HepG2 (cell line): ENCODE measurements around the gene CCDC183. TPM values are rescaled to one million over a fixed set of nuclear protein-coding genes. Genes with fewer than 3 reads are reported as not detected.

Source experiments
- CEBPZ ChIP-seq: IDR thresholded peaks from 2 replicates; pipeline ENCODE4 v1.6.1; 2012; ENCODE audit warnings: low read length, improper control_type of control experiment
- FOXC1 ChIP-seq: sonication (generic); formaldehyde crosslinking; IDR thresholded peaks from 2 replicates; pipeline ENCODE4 v1.8.0; 2022; ENCODE audit warnings: mild to moderate bottlenecking, missing genetic modification reagents, borderline replicate concordance
- GTF3A ChIP-seq: sonication (generic); formaldehyde crosslinking; conservative IDR thresholded peaks from 2 replicates; pipeline ENCODE4 v1.4.0; 2020; ENCODE audit warnings: mild to moderate bottlenecking, missing genetic modification reagents
- MATR3 ChIP-seq: sonication (generic); formaldehyde crosslinking; IDR thresholded peaks from 2 replicates; pipeline ENCODE4 v1.4.0; 2020; ENCODE audit warnings: missing genetic modification reagents
- MTA3 ChIP-seq: sonication (generic); formaldehyde crosslinking; IDR thresholded peaks from 2 replicates; pipeline ENCODE4 v1.4.0; 2020; ENCODE audit warnings: missing genetic modification reagents
- POLR2AphosphoS2 ChIP-seq: IDR thresholded peaks from 2 replicates; pipeline ENCODE4 v1.6.1; 2011; ENCODE audit warnings: low read depth, low read length, improper control_type of control experiment
- SOX5 ChIP-seq: IDR thresholded peaks from 2 replicates; pipeline ENCODE4 v1.6.1; 2016; ENCODE audit warnings: borderline replicate concordance
- TFDP1 ChIP-seq: IDR thresholded peaks from 2 replicates; pipeline ENCODE4 v1.6.1; 2016; ENCODE audit warnings: missing compliant biosample characterization, missing genetic modification reagents, borderline replicate concordance
- XRCC5 ChIP-seq: fragments of 200-400 bp; formaldehyde crosslinking; optimal IDR thresholded peaks from 2 replicates; pipeline ENCODE3; 2017; ENCODE audit warnings: mild to moderate bottlenecking, low read length
- YY1 ChIP-seq: IDR thresholded peaks from 2 replicates; pipeline ENCODE4 v1.6.1; 2011; ENCODE audit warnings: low read length, low read depth, moderate library complexity, mild to moderate bottlenecking; ENCODE audit not compliant: insufficient read depth, insufficient replicate concordance
- ZBTB8A ChIP-seq: sonication (generic); formaldehyde crosslinking; IDR thresholded peaks from 2 replicates; pipeline ENCODE4 v1.4.0; 2020; ENCODE audit warnings: mild to moderate bottlenecking, low read depth, missing genetic modification reagents, borderline replicate concordance
- ZNF33A ChIP-seq: sonication (generic); formaldehyde crosslinking; IDR thresholded peaks from 2 replicates; pipeline ENCODE4 v1.5.1; 2020; ENCODE audit warnings: missing genetic modification reagents, mild to moderate bottlenecking, moderate library complexity, borderline replicate concordance
- polyA plus RNA-seq, 8 experiments: library from polyadenylated mRNA; depleted of rRNA in 3 of 8; stranded (reverse) in 7 of 8; unstranded in 1 of 8; fragments of >200 nt; fragmentation: Illumina TruSeq in 4 of 8; extraction: Trizol in 4 of 8; gene quantifications; 2 replicates each; pipeline versions ENCODE4 v1.2.1 to v1.2.3, GENCODE V29; 2011 to 2016; ENCODE audit warnings: low read depth in 4 of 8, missing spikeins in 1 of 8, mixed read lengths in 1 of 8; ENCODE audit not compliant: insufficient read depth in 1 of 8
- total RNA-seq, 5 experiments: library from RNA; depleted of rRNA; stranded (reverse); fragments of >200 nt; fragmentation: Illumina TruSeq; extraction: Trizol; gene quantifications; 2 replicates each; pipeline ENCODE4 v1.2.3, GENCODE V29; 2016; ENCODE audit warnings: low read depth in 1 of 5
- TF ChIP-seq, protein P1 (sequence below): sonication (generic); formaldehyde crosslinking; IDR thresholded peaks from 2 replicates; pipeline ENCODE4 v1.5.0; 2020; ENCODE audit warnings: mild to moderate bottlenecking, missing genetic modification reagents
- TF ChIP-seq, protein P2 (sequence below): sonication (generic); formaldehyde crosslinking; IDR thresholded peaks from 2 replicates; pipeline ENCODE4 v1.5.0; 2020; ENCODE audit warnings: mild to moderate bottlenecking, missing genetic modification reagents, moderate library complexity
- TF ChIP-seq, protein P3 (sequence below): IDR thresholded peaks from 2 replicates; pipeline ENCODE4 v1.4.0; 2020; ENCODE audit warnings: mild to moderate bottlenecking, missing genetic modification reagents

CCDC183 gene
- total and polyA plus RNA-seq, 2 of the 13 experiments (the other 11 are each of a cell fraction or from before 2014, with no cell fraction given), result 5.0 to 66.4 TPM

- TF ChIP-seq ZNF33A (CRISPR knock-in tag) (no peak), YY1 (no peak), ZBTB8A (CRISPR knock-in tag) (no peak), FOXC1 (CRISPR knock-in tag) (peak; percentile 47; the same call in 1 of the 2 replicates), POLR2AphosphoS2 (no peak), TFDP1 (0 out of 2 replicates have a peak, but pooled peaks have one; percentile 10), XRCC5 (peak; percentile 33), GTF3A (CRISPR knock-in tag) (no peak), MTA3 (CRISPR knock-in tag) (no peak), MATR3 (CRISPR knock-in tag) (no peak), CEBPZ (no peak), SOX5 (CRISPR knock-in tag) (peak; percentile 27; the same call in 1 of the 2 replicates)
- TF ChIP-seq, protein P1, sequence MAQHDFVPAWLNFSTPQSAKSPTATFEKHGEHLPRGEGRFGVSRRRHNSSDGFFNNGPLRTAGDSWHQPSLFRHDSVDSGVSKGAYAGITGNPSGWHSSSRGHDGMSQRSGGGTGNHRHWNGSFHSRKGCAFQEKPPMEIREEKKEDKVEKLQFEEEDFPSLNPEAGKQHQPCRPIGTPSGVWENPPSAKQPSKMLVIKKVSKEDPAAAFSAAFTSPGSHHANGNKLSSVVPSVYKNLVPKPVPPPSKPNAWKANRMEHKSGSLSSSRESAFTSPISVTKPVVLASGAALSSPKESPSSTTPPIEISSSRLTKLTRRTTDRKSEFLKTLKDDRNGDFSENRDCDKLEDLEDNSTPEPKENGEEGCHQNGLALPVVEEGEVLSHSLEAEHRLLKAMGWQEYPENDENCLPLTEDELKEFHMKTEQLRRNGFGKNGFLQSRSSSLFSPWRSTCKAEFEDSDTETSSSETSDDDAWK (CRISPR knock-in tag), result no peak
- TF ChIP-seq, protein P2, sequence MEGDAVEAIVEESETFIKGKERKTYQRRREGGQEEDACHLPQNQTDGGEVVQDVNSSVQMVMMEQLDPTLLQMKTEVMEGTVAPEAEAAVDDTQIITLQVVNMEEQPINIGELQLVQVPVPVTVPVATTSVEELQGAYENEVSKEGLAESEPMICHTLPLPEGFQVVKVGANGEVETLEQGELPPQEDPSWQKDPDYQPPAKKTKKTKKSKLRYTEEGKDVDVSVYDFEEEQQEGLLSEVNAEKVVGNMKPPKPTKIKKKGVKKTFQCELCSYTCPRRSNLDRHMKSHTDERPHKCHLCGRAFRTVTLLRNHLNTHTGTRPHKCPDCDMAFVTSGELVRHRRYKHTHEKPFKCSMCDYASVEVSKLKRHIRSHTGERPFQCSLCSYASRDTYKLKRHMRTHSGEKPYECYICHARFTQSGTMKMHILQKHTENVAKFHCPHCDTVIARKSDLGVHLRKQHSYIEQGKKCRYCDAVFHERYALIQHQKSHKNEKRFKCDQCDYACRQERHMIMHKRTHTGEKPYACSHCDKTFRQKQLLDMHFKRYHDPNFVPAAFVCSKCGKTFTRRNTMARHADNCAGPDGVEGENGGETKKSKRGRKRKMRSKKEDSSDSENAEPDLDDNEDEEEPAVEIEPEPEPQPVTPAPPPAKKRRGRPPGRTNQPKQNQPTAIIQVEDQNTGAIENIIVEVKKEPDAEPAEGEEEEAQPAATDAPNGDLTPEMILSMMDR, result peak; percentile 95
- TF ChIP-seq, protein P3, sequence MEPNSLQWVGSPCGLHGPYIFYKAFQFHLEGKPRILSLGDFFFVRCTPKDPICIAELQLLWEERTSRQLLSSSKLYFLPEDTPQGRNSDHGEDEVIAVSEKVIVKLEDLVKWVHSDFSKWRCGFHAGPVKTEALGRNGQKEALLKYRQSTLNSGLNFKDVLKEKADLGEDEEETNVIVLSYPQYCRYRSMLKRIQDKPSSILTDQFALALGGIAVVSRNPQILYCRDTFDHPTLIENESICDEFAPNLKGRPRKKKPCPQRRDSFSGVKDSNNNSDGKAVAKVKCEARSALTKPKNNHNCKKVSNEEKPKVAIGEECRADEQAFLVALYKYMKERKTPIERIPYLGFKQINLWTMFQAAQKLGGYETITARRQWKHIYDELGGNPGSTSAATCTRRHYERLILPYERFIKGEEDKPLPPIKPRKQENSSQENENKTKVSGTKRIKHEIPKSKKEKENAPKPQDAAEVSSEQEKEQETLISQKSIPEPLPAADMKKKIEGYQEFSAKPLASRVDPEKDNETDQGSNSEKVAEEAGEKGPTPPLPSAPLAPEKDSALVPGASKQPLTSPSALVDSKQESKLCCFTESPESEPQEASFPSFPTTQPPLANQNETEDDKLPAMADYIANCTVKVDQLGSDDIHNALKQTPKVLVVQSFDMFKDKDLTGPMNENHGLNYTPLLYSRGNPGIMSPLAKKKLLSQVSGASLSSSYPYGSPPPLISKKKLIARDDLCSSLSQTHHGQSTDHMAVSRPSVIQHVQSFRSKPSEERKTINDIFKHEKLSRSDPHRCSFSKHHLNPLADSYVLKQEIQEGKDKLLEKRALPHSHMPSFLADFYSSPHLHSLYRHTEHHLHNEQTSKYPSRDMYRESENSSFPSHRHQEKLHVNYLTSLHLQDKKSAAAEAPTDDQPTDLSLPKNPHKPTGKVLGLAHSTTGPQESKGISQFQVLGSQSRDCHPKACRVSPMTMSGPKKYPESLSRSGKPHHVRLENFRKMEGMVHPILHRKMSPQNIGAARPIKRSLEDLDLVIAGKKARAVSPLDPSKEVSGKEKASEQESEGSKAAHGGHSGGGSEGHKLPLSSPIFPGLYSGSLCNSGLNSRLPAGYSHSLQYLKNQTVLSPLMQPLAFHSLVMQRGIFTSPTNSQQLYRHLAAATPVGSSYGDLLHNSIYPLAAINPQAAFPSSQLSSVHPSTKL (CRISPR knock-in tag), result peak; percentile 38; the same call in 1 of the 2 replicates
Measured at GRCh38 chr9:136787690-136788400, 8.3 kb upstream of the CCDC183 start (continued).
